Hepatocyte (in vitro differentiated cells): Measurements from ENCODE around the gene ZNF790.

ENCODE experiments used
- CTCF ChIP-seq: fragments of 200-600 bp; sonication (generic); IDR thresholded peaks from 2 replicates; pipeline ENCODE4 v1.5.1; 2016; ENCODE audit warnings: antibody characterized with exemption, mild to moderate bottlenecking; ENCODE audit not compliant: poor library complexity
- EZH2 ChIP-seq: fragments of 200-600 bp; sonication (generic); IDR thresholded peaks from 2 replicates; pipeline ENCODE4 v1.6.1; 2016; ENCODE audit warnings: antibody characterized with exemption, mild to moderate bottlenecking, borderline replicate concordance
- EZH2phosphoT487 ChIP-seq: fragments of 200-600 bp; sonication (generic); IDR thresholded peaks from one replicate; pipeline ENCODE4 v1.6.1; 2018; ENCODE audit warnings: antibody characterized with exemption, mild to moderate bottlenecking, low read depth, moderate library complexity; ENCODE audit not compliant: unreplicated experiment, severe bottlenecking

- TF ChIP-seq CTCF (no peak), EZH2phosphoT487 (no peak), EZH2 (no peak)
These were observed 66.6 kb downstream of the ZNF790 start for GRCh38 chr19:36771261-36772231.
